Measurements from ENCODE around the gene PLK3.

The PLK3 gene

GRCh38 chr1:44853201-44853600, 53.0 kb downstream of the PLK3 start:
- no peak overlapping the region for H3K27ac ChIP-seq (ENCODE audit: low read depth, low read length)
- H3K9me3 ChIP-seq (ENCODE audit: control insufficient read depth, insufficient read depth, low read depth, low read length): no peaks in the 10 kb centered on the region
- no peak overlapping the region for H3K9ac ChIP-seq (ENCODE audit: low read length)

GRCh38 chr1:44854970-44855369, 54.8 kb downstream of the PLK3 start:
- no peak overlapping the region for H3K9ac ChIP-seq (ENCODE audit: low read length)
- H3K4me1 ChIP-seq (ENCODE audit: control insufficient read depth, insufficient read depth, low read length): peaks cover 5% of the 10 kb centered on the region; the same call in 1 of the 2 replicates
- no peaks in the 10 kb centered on the region for H3K9me3 ChIP-seq (ENCODE audit: control insufficient read depth, insufficient read depth, low read depth, low read length)
- no peak overlapping the region for H3K4me3 ChIP-seq (ENCODE audit: low read depth, low read length)
- H3K27ac ChIP-seq (ENCODE audit: low read depth, low read length): no peak overlapping the region
- peaks cover 13% of the 10 kb centered on the region; the same call in 1 of the 2 replicates for H3K36me3 ChIP-seq (ENCODE audit: control insufficient read depth, insufficient read depth, low read length)
- no peaks in the 10 kb centered on the region for H3K27me3 ChIP-seq (ENCODE audit: control insufficient read depth, insufficient read depth, low read length)

More at GRCh38 chr1:44853201-44853600, 53.0 kb downstream of the PLK3 start:
- no peaks in the 10 kb centered on the region for H3K27me3 ChIP-seq (ENCODE audit: control insufficient read depth, insufficient read depth, low read length)
- no peak overlapping the region for H3K4me3 ChIP-seq (ENCODE audit: low read depth, low read length)
- peaks cover 13% of the 10 kb centered on the region; the same call in 1 of the 2 replicates for H3K36me3 ChIP-seq (ENCODE audit: control insufficient read depth, insufficient read depth, low read length)
- peaks cover 11% of the 10 kb centered on the region; the same call in 1 of the 2 replicates for H3K4me1 ChIP-seq (ENCODE audit: control insufficient read depth, insufficient read depth, low read length)
